WTC11 (cell line): ENCODE results near the gene SRC.

Source experiments
- ZNF416 ChIP-seq: fragments of 250-450 bp; sonication (Bioruptor Pico); IDR thresholded peaks from 2 replicates; pipeline ENCODE4 v1.9.0; 2021; ENCODE audit warnings: mild to moderate bottlenecking, inconsistent platforms
- TF ChIP-seq, protein P1 (sequence below): fragments of 200-600 bp; IDR thresholded peaks from 2 replicates; pipeline ENCODE4 v1.8.0; 2022; ENCODE audit warnings: antibody characterized with exemption
- TF ChIP-seq, protein P2 (sequence below): sonication (generic); formaldehyde crosslinking; IDR thresholded peaks from 2 replicates; pipeline ENCODE4 v1.8.0; 2022; ENCODE audit warnings: mild to moderate bottlenecking, missing genetic modification reagents

DNA sequence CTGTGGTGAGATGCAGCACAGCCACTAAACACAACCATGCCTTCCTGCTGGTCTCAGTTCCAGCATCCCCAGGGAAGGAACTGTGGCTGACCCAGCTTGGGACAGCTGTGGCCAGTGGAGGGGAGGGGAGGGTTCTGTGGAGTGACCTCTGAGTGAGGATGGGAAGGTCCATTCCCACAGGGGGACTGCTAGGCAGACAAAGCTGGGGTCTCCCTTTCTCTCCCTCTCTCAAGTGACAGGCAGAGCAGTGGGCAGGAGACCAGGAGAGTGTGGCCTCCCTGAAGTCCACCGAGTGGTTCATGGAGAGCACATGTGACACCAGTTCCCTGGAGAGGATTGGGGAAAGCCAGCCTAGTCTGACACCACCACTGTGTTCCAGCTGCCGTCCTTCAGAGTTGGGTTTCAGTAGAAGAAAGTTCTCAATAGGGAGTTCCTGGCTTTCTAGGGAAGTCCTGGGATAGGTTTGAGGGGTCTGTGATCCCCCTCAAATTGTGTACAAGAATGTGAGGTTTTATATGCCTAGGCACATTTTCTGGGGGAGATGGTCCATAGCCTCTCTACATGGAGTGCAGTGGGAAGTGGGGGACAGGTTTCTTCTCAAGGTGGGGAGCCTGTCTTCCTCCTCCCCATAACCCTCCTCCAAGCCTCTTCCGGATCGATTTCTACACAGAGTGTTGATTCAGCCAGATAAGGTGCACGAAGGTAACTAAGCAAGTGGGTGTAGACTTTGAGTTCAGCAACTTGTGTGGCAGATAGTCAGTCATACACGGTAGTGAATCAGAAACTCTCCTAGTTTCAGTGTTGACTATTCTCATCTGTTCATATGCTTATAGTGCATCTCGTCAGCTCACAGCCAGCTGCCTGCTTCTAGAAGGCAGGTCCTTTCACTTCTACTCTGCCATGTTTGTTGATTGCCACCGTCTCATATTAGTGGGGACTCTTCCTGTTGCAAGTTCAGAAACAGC, 37.6 kb upstream of the SRC start:
- TF ChIP-seq ZNF416 (CRISPR knock-in tag), result no peak
- TF ChIP-seq, protein P1, sequence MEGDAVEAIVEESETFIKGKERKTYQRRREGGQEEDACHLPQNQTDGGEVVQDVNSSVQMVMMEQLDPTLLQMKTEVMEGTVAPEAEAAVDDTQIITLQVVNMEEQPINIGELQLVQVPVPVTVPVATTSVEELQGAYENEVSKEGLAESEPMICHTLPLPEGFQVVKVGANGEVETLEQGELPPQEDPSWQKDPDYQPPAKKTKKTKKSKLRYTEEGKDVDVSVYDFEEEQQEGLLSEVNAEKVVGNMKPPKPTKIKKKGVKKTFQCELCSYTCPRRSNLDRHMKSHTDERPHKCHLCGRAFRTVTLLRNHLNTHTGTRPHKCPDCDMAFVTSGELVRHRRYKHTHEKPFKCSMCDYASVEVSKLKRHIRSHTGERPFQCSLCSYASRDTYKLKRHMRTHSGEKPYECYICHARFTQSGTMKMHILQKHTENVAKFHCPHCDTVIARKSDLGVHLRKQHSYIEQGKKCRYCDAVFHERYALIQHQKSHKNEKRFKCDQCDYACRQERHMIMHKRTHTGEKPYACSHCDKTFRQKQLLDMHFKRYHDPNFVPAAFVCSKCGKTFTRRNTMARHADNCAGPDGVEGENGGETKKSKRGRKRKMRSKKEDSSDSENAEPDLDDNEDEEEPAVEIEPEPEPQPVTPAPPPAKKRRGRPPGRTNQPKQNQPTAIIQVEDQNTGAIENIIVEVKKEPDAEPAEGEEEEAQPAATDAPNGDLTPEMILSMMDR, result no peak
- TF ChIP-seq, protein P2, sequence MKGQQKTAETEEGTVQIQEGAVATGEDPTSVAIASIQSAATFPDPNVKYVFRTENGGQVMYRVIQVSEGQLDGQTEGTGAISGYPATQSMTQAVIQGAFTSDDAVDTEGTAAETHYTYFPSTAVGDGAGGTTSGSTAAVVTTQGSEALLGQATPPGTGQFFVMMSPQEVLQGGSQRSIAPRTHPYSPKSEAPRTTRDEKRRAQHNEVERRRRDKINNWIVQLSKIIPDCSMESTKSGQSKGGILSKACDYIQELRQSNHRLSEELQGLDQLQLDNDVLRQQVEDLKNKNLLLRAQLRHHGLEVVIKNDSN (CRISPR knock-in tag), result no peak
